ENCODE results near the gene ROBO1.
"Not testable (repeated sequence)": the region's sequence is repeated elsewhere in the genome, so short reads cannot be mapped to it uniquely, and the experiment has no call there.

DNA sequence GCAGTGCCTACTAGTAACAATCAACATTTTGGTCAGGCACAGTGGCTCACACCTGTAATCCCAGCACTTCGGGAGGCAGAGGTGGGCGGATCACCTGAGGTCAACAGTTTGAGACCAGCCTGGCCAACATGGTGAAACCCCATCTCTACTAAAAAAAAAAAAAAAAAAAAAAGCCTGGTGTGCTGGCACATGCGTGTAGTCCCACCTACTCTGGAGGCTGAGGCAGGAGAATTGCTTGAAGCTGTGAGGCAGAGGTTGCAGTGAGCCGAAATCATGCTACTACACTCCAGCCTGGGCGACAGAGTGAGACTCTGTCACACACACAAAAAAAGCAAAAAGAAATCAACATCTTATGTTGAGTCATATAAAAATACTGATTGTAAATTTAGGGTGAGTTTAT is 1043.4 kb downstream of the ROBO1 start:
- TF ChIP-seq, protein P1, sequence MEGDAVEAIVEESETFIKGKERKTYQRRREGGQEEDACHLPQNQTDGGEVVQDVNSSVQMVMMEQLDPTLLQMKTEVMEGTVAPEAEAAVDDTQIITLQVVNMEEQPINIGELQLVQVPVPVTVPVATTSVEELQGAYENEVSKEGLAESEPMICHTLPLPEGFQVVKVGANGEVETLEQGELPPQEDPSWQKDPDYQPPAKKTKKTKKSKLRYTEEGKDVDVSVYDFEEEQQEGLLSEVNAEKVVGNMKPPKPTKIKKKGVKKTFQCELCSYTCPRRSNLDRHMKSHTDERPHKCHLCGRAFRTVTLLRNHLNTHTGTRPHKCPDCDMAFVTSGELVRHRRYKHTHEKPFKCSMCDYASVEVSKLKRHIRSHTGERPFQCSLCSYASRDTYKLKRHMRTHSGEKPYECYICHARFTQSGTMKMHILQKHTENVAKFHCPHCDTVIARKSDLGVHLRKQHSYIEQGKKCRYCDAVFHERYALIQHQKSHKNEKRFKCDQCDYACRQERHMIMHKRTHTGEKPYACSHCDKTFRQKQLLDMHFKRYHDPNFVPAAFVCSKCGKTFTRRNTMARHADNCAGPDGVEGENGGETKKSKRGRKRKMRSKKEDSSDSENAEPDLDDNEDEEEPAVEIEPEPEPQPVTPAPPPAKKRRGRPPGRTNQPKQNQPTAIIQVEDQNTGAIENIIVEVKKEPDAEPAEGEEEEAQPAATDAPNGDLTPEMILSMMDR (conservative IDR thresholded peaks at IDR 0.05) = not testable (repeated sequence)
- TF ChIP-seq ZFX (IDR thresholded peaks at IDR 0.05) = not testable (repeated sequence)
